Vagina (tissue), 2 donors: Measurements from ENCODE around the gene SARDH.

Experiments
- POLR2A ChIP-seq, 2 donors: fragments of 450-650 bp; IDR thresholded peaks; one replicate each; pipeline ENCODE4 v1.6.1; 2017; ENCODE audit warnings: antibody characterized with exemption in 2 of 2, mild to moderate bottlenecking in 2 of 2, moderate library complexity in 2 of 2
- TF ChIP-seq, protein P1 (sequence below), 3 experiments: fragments of 450-650 bp in 2 of 3; fragments of 200-600 bp in 1 of 3; sonication (generic) in 1 of 3; IDR thresholded peaks; one replicate each; pipeline ENCODE4 v1.5.1; 2017 to 2019; ENCODE audit warnings: antibody characterized with exemption in 3 of 3, mild to moderate bottlenecking in 2 of 3, moderate library complexity in 2 of 3

DNA sequence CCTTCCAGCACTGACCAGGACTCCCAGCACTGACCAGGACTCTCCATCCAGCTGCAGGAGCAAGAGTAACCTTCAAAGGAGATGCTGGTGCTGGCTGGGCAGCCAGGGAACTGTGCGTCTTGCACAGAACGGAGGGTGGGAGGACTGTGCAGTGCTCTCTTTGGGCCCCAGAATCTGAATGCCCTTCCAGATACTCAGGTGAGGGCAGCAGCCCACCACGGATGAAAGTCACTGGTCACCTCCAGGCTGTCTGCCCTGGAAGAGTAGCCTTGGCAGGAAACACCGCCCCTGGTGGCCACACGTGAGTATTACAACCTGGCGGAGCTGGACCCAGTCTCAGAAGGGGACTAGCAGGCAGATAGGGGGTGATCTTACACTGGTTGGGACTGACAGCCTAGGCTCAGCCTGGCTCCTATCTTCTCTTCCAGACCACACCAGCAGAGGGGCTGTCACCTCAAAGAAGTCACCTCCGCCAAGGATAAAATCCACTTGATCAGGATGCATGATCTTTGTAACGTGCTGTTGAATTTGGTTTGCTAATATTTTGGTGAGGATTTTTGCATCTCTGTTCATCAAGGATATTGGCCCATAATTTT, 4.8 kb upstream of the SARDH start:
- TF ChIP-seq, protein P1, sequence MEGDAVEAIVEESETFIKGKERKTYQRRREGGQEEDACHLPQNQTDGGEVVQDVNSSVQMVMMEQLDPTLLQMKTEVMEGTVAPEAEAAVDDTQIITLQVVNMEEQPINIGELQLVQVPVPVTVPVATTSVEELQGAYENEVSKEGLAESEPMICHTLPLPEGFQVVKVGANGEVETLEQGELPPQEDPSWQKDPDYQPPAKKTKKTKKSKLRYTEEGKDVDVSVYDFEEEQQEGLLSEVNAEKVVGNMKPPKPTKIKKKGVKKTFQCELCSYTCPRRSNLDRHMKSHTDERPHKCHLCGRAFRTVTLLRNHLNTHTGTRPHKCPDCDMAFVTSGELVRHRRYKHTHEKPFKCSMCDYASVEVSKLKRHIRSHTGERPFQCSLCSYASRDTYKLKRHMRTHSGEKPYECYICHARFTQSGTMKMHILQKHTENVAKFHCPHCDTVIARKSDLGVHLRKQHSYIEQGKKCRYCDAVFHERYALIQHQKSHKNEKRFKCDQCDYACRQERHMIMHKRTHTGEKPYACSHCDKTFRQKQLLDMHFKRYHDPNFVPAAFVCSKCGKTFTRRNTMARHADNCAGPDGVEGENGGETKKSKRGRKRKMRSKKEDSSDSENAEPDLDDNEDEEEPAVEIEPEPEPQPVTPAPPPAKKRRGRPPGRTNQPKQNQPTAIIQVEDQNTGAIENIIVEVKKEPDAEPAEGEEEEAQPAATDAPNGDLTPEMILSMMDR (IDR thresholded peaks at IDR 0.05) = peak; percentile 67 to 88 (median 86)
- TF ChIP-seq POLR2A (IDR thresholded peaks at IDR 0.05) = no peak
